NCI-H460 (cell line): Measurements from ENCODE around the gene RANGAP1. TPM values are rescaled to one million over a fixed set of nuclear protein-coding genes. Genes with fewer than 3 reads are reported as not detected.
"Not testable (repeated sequence)": the region's sequence is repeated elsewhere in the genome, so short reads cannot be mapped to it uniquely, and the experiment has no call there.

Source experiments
- DNase-seq: peaks from one replicate; pipeline ENCODE4 v3.0.0-alpha.2; 2016; ENCODE audit warnings: low read depth; ENCODE audit errors: extremely low read depth
- total RNA-seq: library from RNA; depleted of rRNA; stranded (reverse); fragments of >200 nt; shearing (Covaris generic); gene quantifications from 2 replicates; pipeline ENCODE4 v1.2.3, GENCODE V29; 2014

Gene RANGAP1
- total RNA-seq, 1 experiment from 2014 or later, result 44.2 TPM

GRCh38 chr22:41301085-41302020 lies 15.4 kb upstream of the RANGAP1 start, which contains the start of gene ZC3H7B:
Gene ZC3H7B, plus strand, starts transcription at chr22:41301525. Its CDS starts 19,136 bp downstream, at chr22:41320661.
- peak; percentile 69 for DNase-seq

GRCh38 chr22:41300661-41301060 lies 14.7 kb upstream of the RANGAP1 start:
- no peak for DNase-seq

GRCh38 chr22:41296826-41297667 lies 11.1 kb upstream of the RANGAP1 start:
- no peak for DNase-seq

DNA sequence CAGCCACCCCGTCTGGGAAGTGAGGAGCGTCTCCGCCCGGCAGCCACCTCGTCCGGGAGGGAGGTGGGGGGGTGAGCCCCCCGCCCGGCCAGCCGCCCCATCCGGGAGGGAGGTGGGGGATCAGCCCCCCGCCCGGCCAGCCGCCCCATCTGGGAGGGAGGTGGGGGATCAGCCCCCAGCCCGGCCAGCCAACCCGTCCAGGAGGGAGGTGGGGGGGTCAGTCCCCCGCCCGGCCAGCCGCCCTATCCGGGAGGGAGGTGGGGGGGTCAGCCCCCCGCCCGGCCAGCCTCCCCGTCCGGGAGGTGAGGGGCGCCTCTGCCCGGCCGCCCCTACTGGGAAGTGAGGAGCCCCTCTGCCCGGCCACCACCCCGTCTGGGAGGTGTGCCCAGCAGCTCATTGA lies 8.8 kb upstream of the RANGAP1 start:
- not testable (repeated sequence) for DNase-seq

- no peak for DNase-seq
Measured at GRCh38 chr22:41290262-41291221, 4.6 kb upstream of the RANGAP1 start.

DNA sequence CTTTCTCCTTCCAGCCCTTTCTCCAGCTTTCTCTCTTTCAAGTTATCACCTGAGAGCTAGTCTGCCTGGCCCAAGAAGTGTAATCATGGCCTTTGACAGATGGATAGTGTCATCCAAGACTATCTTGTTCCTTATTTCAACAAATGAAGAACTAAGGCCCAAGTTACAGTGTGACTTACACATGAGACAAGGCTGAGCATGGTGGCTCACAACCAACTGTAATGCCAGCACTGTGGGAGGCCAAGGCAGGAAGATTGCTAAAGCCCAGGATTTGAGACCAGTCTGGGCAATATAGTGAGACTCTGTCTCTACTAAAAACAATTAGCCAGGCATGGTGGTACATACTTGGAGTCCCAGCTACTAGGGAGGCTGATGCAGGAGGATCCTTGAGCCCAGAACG lies 3.7 kb upstream of the RANGAP1 start:
- no peak for DNase-seq

GRCh38 chr22:41288245-41288946 lies 2.4 kb upstream of the RANGAP1 start:
- DNase-seq, result peak; percentile 56

DNA sequence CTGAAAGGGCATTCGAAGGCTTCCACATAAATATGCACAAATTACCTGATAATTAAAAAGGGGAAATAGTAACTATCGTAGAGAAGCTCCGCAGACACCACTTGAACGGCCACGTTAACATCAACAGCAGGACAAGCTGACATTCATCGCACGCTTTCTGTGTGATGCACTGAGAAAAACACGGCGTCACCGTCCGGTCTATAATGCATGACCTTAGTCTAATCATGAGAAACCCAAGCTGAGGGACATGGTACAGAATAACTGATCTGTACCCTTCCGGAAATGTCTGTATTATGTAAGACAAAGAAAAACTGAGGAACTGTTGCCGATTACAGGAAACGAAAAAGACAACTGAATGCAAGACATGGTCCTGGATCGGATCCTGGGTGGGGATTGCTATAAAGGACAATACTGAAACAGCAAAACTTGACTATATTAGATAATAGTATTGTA lies 678 bp upstream of the RANGAP1 start:
- DNase-seq, result peak; percentile 27

GRCh38 chr22:41285441-41285819 lies 557 bp downstream of the RANGAP1 start:
- DNase-seq, result peak; percentile 48

- no peak for DNase-seq
Measured at GRCh38 chr22:41284465-41284864, 1.5 kb downstream of the RANGAP1 start.

- DNase-seq, result no peak
Measured at GRCh38 chr22:41280854-41281253, 5.1 kb downstream of the RANGAP1 start.

DNA sequence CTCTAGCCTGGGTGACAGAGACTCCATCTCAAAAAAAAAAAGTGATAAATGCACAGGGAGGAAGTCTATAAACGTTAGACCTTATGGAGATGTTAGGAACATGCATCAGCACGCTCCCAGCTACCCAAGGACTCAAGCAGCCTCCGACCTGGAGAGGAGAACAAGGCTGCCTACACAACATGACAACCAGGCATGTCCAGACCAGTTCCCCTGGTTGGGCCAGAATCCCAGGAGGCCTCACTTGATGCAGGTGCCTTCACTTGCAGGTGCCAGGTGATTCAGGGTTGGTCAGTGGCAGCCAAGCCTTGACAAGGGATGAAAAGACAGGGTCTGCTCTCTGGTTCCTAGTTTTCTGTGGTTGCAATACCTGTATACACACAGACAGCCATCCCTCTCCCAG lies 5.9 kb downstream of the RANGAP1 start:
- DNase-seq, result no peak

- DNase-seq, result no peak
Measured at GRCh38 chr22:41274856-41275255, 11.1 kb downstream of the RANGAP1 start.

DNA sequence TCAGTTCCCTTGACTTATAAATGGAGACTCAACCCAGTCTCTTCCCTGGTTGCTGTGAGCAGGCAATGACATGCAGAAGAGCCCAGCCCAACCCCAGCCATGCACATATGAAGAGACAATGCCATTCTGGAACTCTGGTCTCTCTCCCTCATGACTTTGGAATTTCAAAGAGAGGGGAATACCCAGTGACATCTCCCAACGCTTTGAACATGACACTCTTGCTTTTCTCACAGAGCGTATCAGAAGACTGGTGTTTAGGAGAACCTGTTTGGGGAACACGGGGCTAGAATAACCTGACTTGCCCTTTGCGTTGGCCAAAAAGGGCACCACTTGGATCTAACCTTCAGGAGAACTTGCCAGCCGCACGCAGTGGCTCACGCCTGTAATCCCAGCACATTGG lies 12.9 kb downstream of the RANGAP1 start:
- no peak for DNase-seq

GRCh38 chr22:41271787-41272186 lies 14.2 kb downstream of the RANGAP1 start:
- no peak for DNase-seq

- no peak for DNase-seq
Measured at GRCh38 chr22:41267958-41268357, 18.0 kb downstream of the RANGAP1 start.

DNA sequence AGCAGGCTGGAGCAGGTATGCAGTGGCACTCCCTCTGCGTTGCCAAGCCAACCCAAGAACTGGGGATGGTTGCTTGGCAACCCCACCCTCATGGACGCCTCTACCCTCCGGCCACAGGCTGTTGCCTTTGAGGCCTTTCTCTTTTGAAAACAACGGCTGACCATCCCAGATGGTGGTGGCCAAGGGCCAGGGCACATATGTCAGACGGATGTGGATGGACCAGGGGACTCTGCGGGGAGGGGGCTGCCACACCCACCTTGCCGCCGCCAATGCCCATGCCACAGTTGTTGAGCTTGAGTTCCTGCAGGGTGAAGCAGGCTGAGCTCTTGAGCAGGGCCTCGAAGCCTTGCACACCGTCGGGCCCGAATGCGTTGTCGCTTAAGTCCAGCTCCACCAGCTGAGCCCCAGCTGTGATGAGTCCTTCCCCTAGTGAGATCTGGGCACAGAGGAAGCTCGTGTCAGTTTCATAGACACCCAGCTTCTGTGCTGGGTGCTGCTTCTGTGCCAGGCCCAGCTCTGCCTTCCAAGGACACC lies 21.5 kb downstream of the RANGAP1 start:
- DNase-seq, result no peak

DNA sequence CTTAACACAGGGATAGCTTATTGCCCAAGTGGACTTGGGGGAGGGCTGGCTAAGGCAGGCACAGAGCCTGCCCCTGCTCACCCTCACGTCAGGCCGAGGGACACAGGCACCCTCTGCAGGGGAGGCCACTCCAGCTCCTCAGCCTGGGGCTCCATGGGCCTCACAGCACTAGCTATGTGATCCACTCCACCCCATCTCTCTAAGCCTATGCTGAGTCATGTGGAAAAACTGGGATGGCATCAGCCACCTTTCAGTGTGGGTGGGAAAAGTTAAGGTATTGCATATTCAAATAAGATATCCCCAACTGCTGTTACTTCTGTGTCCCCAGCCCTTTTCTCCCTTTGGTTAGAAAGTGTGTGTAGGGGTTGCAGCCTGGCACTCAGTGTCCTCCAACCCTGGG lies 22.3 kb downstream of the RANGAP1 start:
- DNase-seq, result no peak

GRCh38 chr22:41262250-41262765 lies 23.7 kb downstream of the RANGAP1 start:
- no peak for DNase-seq
